ENCODE measurements around the gene PPP1R8. TPM values are rescaled to one million over a fixed set of nuclear protein-coding genes. Genes with fewer than 3 reads are reported as not detected.

PPP1R8 gene
- total and polyA plus RNA-seq, 2 of the 8 experiments (the other 6 are each of a cell fraction or from before 2014, with no cell fraction given) = 33.4 to 51.8 TPM

DNA sequence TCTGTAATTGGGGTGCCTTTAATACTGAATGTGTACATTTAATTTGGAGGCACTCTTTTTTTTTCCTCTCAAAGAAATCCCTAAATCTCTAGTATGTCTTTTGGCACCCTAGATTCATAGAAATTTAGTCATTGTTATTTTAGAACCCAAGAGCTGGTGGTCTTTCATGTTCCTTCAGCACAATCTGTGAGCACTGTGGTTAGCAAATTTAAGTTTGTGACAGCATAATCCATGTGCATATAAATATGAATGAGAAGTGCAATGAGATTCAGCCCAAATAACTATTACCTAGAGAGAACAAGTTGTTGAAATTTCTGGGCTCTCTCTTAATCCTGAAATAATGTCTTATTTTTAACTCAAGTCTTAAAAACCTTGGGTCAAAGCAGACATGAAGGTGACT, 4.5 kb downstream of the PPP1R8 start:
- Histone ChIP-seq H3K4me2 (ENCODE audit: insufficient read depth in 1 of 2, low read depth in 2 of 2, low read length in 2 of 2) (no peak overlapping the region), H2BK12ac (ENCODE audit: low read depth, low read length) (no peak overlapping the region), H4K8ac (ENCODE audit: extremely low read depth, insufficient read depth, low read length) (no peak overlapping the region), H3K4ac (replicated peaks; ENCODE audit: insufficient read length, low read depth, low read length) (no peak overlapping the region), H3K18ac (ENCODE audit: extremely low read depth, low read length) (no peak overlapping the region), H4K91ac (replicated peaks; ENCODE audit: insufficient read length, low read length) (no peak overlapping the region), H3K23ac (ENCODE audit: insufficient read length) (no peak overlapping the region), H3K27ac (ENCODE audit: low read depth, low read length) (no peak overlapping the region), H3K36me3 (ENCODE audit: control insufficient read depth in 2 of 4, insufficient read depth in 4 of 4, low read length in 3 of 4) (peaks cover 5 to 39% (median 15%) of the 10 kb centered on the region in 4 experiments; a peak in 6 of 8 replicates), H3K79me1 (ENCODE audit: low read depth, low read length) (peaks cover 2% of the 10 kb centered on the region; the same call in 1 of the 2 replicates), H3K9me3 (ENCODE audit: insufficient read depth in 2 of 2, low read depth in 1 of 2, low read length in 1 of 2) (no peaks in the 10 kb centered on the region), H3K23me2 (ENCODE audit: low read depth, low read length) (peaks cover 4% of the 10 kb centered on the region; the same call in 1 of the 2 replicates), H2BK5ac (ENCODE audit: low read depth, low read length) (no peak overlapping the region), H3K4me1 (replicated peaks in 1 of 4; ENCODE audit: control insufficient read depth in 3 of 4, insufficient read depth in 4 of 4, low read length in 3 of 4) (no peaks in the 10 kb centered on the region; a peak in 2 of 7 replicates), H3K4me3 (ENCODE audit: extremely low read depth in 1 of 4, insufficient read depth in 2 of 4, low read depth in 3 of 4, low read length in 4 of 4) (no peak overlapping the region), H2AK5ac (ENCODE audit: low read depth, low read length) (no peak overlapping the region), H3K79me2 (ENCODE audit: control insufficient read depth in 1 of 2, insufficient read depth in 2 of 2, low read length in 2 of 2) (peaks cover 17 to 62% of the 10 kb centered on the region in 2 experiments), H2AFZ (ENCODE audit: low read length) (no peak overlapping the region), H4K20me1 (replicated peaks in 1 of 2; ENCODE audit: control insufficient read depth in 1 of 2, insufficient read depth in 2 of 2, low read length in 2 of 2) (no peaks in the 10 kb centered on the region), H3K56ac (replicated peaks; ENCODE audit: insufficient read length, low read depth, low read length) (no peak overlapping the region), H3K27me3 (replicated peaks in 1 of 4; ENCODE audit: control insufficient read depth in 3 of 4, extremely low read depth in 1 of 4, insufficient read depth in 3 of 4, low read length in 3 of 4) (no peaks in the 10 kb centered on the region), H3K14ac (ENCODE audit: insufficient read length) (no peak overlapping the region), H3K9ac (replicated peaks in 1 of 4; ENCODE audit: extremely low read depth in 1 of 4, low read depth in 3 of 4, low read length in 3 of 4) (no peak overlapping the region), H4K5ac (ENCODE audit: insufficient read length, low read depth, low read length) (no peak overlapping the region), H2BK20ac (ENCODE audit: low read length) (no peak overlapping the region), H2BK15ac (ENCODE audit: low read length) (no peak overlapping the region), H2BK120ac (replicated peaks; ENCODE audit: low read depth, low read length) (no peak overlapping the region)
- TF ChIP-seq, protein P1, sequence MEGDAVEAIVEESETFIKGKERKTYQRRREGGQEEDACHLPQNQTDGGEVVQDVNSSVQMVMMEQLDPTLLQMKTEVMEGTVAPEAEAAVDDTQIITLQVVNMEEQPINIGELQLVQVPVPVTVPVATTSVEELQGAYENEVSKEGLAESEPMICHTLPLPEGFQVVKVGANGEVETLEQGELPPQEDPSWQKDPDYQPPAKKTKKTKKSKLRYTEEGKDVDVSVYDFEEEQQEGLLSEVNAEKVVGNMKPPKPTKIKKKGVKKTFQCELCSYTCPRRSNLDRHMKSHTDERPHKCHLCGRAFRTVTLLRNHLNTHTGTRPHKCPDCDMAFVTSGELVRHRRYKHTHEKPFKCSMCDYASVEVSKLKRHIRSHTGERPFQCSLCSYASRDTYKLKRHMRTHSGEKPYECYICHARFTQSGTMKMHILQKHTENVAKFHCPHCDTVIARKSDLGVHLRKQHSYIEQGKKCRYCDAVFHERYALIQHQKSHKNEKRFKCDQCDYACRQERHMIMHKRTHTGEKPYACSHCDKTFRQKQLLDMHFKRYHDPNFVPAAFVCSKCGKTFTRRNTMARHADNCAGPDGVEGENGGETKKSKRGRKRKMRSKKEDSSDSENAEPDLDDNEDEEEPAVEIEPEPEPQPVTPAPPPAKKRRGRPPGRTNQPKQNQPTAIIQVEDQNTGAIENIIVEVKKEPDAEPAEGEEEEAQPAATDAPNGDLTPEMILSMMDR (IDR thresholded peaks at IDR 0.05; ENCODE audit: control extremely low read depth in 1 of 3, insufficient read depth in 1 of 3, low read depth in 1 of 3, low read length in 3 of 3) = no peak
- no peak for FAIRE-seq
- ChIA-PET CTCF (ENCODE audit: partially characterized antibody) (interaction anchor here (1.3 to 1.7 kb wide), 2 partner anchors 42 to 227 kb away, joined by 3 read pairs; no protein-coding TSS in a partner anchor), POLR2A (ENCODE audit: partially characterized antibody) (interaction anchor here (0.7 to 1.9 kb wide), 3 partner anchors 103 to 125 kb away, joined by 3 to 5 read pairs (median 3); partner anchors contain the start of gene XKR8)
- DNase-seq (ENCODE audit: low read depth in 1 of 2, low spot score in 2 of 2) = no peak

Data from H1 (cell line).